ENCODE measurements around the gene GCSH. TPM values are rescaled to one million over a fixed set of nuclear protein-coding genes. Genes with fewer than 3 reads are reported as not detected.
"Not testable (repeated sequence)": the region's sequence is repeated elsewhere in the genome, so short reads cannot be mapped to it uniquely, and the experiment has no call there.

Gene GCSH
- total RNA-seq, 4 donors from 2014 or later = 2.7 to 23.1 (median 5.0) TPM

DNA sequence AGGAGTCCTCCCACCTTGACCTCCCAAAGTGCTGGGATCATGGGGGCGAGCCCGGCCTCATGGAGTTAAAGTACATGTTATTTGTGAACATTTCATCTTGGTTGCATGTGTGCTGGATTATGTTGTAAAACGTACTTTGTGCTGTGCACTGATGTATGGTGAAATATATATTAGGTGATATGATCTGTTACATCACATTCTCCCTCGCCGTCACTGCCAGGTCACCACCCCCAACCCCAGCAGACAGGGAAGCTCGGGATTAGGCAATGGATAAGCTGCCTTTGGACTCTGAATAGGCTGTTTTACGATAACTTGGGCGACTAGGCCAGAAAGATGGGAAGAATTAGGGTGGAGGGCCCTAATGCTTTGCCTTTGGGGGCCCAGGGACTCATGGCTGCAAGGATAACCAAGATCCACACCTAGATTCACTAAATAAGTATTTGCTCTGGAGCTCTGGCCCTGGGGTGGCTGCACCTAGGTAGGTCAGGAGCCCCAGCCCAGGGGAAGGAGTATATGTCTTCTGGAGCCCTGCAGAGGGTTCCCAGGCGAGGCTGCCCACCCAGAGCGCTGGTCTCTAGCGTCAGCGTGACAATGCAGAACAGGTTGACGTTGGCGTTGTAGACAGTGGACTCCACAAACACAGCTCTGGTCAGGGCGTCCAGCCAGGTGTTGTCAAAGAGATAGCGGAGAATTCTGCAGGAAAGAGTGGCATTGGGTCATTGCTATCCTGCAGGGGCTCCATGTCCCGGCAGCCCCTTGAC lies 27.1 kb upstream of the GCSH start:
- Histone ChIP-seq H3K27me3 (no peaks in the 10 kb centered on the region), H3K4me1 (no peaks in the 10 kb centered on the region), H3K36me3 (no peaks in the 10 kb centered on the region), H3K4me3 (no peak overlapping the region), H3K27ac (no peak overlapping the region), H3K9me3 (no peaks in the 10 kb centered on the region)
- no peak for TF ChIP-seq POLR2A (IDR thresholded peaks at IDR 0.05)
- DNase-seq = no peak

DNA sequence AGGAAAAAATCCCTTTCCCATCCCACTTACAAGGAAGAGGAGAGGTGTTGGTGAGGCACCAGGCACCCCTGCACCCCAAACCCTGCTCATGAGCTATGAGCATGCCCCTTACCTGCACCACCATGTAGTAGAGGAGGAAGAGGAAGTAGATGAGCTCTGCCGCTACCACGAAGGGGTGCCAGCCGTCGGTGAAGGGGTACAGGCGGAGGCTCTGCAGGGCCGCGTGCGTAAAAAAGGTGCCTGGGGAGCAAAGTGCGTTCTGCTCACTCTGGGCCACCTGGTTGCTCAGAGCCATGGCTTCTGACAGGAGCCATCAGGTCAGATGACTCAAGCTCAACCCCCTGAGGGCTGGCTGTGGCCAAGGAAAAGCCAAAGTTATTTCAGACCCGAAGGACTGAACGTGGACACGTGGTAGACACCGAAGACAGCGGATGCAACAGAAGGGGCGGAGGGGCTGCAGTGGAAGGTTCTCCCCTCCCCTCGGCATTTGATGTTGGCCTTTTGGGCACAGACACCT lies 25.3 kb upstream of the GCSH start:
- H3K27me3 ChIP-seq = no peaks in the 10 kb centered on the region
- DNase-seq = no peak
- H3K36me3 ChIP-seq = no peaks in the 10 kb centered on the region
- no peaks in the 10 kb centered on the region for H3K9me3 ChIP-seq
- TF ChIP-seq, protein P1, sequence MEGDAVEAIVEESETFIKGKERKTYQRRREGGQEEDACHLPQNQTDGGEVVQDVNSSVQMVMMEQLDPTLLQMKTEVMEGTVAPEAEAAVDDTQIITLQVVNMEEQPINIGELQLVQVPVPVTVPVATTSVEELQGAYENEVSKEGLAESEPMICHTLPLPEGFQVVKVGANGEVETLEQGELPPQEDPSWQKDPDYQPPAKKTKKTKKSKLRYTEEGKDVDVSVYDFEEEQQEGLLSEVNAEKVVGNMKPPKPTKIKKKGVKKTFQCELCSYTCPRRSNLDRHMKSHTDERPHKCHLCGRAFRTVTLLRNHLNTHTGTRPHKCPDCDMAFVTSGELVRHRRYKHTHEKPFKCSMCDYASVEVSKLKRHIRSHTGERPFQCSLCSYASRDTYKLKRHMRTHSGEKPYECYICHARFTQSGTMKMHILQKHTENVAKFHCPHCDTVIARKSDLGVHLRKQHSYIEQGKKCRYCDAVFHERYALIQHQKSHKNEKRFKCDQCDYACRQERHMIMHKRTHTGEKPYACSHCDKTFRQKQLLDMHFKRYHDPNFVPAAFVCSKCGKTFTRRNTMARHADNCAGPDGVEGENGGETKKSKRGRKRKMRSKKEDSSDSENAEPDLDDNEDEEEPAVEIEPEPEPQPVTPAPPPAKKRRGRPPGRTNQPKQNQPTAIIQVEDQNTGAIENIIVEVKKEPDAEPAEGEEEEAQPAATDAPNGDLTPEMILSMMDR (IDR thresholded peaks at IDR 0.05) = no peak
- no peak overlapping the region for H3K4me3 ChIP-seq
- no peaks in the 10 kb centered on the region for H3K4me1 ChIP-seq
- H3K27ac ChIP-seq = no peak overlapping the region

DNA sequence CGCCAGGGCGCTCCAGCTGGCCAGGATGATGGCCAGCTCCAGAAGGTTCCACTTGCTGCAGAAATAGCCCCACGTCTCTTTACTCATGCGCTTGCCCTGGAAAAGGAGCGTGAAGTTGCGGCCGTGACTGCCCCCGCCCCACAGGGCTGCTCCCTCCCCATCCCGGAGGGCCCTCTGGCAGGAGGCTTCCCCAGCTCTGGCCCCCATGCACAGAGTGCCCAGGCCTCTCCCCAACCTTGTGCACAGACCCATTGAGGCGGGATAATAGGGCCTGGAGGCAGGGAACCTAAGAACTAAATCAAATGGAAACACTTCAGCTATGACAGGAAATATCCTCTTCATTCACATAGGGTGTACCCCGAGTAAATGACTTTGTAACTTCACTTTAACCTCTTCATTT lies 21.2 kb upstream of the GCSH start:
- Histone ChIP-seq H3K4me1 (no peaks in the 10 kb centered on the region), H3K36me3 (no peaks in the 10 kb centered on the region), H3K27me3 (no peaks in the 10 kb centered on the region), H3K4me3 (no peak overlapping the region), H3K9me3 (no peaks in the 10 kb centered on the region), H3K27ac (no peak overlapping the region)
- TF ChIP-seq POLR2A (IDR thresholded peaks at IDR 0.05) = no peak
- TF ChIP-seq, protein P1 (IDR thresholded peaks at IDR 0.05) = no peak
- DNase-seq = no peak

DNA sequence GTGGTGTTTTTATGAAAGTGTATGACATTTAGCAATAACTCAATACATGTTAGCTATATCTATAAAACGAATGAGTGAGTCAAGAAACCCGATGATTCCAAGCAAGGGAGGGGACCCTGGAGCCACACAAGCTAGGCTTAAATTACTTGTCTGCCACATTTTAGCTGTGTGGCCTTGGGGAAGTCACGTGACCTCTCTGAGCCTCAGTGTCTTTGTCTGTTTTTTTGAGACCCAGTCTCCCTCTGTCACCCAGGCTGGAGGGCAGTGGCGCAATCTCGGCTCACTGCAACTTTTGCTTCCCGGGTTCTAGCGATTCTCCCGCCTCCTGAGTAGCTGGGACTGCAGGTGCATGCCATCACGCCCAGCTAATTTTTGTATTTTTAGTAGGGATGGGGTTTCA lies 20.1 kb upstream of the GCSH start:
- Histone ChIP-seq H3K9me3 (no peaks in the 10 kb centered on the region), H3K27me3 (no peaks in the 10 kb centered on the region), H3K36me3 (no peaks in the 10 kb centered on the region), H3K4me1 (no peaks in the 10 kb centered on the region), H3K4me3 (no peak overlapping the region), H3K27ac (no peak overlapping the region)
- TF ChIP-seq, protein P1 (IDR thresholded peaks at IDR 0.05) = no peak
- TF ChIP-seq POLR2A (IDR thresholded peaks at IDR 0.05) = no peak
- no peak for DNase-seq

DNA sequence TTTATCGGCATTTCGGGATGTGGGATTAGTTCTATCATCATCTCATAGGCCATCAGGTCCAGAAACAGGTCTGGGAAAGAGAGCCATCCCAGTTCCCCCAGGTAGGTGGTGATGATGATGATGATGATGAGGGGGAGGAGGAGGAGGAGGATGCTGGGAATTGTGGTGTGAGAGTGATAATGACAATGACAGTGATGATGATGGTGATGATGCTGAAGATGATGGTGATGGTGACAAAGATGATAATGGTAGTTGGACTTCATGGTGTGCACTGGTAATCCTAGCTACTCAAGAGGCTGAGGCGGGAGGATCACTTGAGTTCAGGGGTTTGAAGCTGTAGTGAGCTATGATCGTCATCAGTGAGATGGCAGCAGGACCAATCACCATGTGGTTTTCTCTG lies 16.3 kb upstream of the GCSH start:
- Histone ChIP-seq H3K36me3 (no peaks in the 10 kb centered on the region), H3K27me3 (no peaks in the 10 kb centered on the region), H3K9me3 (no peaks in the 10 kb centered on the region), H3K27ac (no peak overlapping the region), H3K4me3 (no peak overlapping the region), H3K4me1 (no peaks in the 10 kb centered on the region)
- no peak for TF ChIP-seq POLR2A (IDR thresholded peaks at IDR 0.05)
- TF ChIP-seq, protein P1 (IDR thresholded peaks at IDR 0.05) = no peak
- DNase-seq = no peak

DNA sequence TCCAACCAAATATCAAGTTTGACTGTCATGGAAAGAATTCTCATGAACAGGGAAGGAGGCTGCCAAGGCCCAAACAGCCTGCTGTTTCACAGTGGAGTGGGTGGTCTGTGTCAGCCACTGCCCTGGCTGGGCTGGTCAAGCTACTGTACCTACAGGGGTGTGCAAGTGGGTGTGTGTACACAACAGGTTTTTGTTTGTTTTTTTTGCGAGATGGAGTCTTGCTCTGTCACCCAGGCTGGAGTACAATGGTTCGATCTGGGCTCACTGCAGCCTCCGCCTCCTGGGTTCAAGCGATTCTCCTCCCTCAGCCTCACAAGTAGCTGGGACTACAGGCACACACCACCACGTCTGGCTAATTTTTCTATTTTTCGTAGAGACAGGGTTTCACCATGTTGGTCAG lies 13.1 kb upstream of the GCSH start:
- H3K36me3 ChIP-seq, H3K4me3 ChIP-seq, H3K27ac ChIP-seq, DNase-seq, H3K27me3 ChIP-seq, H3K4me1 ChIP-seq, H3K9me3 ChIP-seq: not testable (repeated sequence)

DNA sequence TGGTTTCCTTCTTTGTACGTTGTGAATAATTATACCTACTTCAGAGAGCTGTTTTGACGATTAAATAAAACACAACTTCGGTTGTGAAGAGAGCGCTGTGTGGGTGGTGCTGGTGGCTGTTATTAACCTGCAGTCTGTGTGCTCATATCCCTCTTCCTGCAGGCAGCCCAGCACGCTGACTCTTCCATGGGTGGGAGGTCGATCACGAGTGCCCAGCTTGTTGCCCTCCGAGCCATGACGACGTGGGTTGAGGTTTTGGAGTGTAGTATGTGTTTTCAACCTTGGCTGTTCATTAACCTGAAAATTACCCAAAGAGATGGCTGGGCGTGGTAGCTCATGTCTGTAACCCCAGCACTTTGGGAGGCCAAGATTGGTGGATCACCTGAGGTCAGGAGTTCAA lies 11.3 kb upstream of the GCSH start:
- TF ChIP-seq, protein P1 (IDR thresholded peaks at IDR 0.05) = no peak
- TF ChIP-seq POLR2A (IDR thresholded peaks at IDR 0.05) = no peak
- no peaks in the 10 kb centered on the region for H3K9me3 ChIP-seq

More for the DNA sequence above, 11.3 kb upstream of the GCSH start:
- H3K36me3 ChIP-seq = no peaks in the 10 kb centered on the region
- no peaks in the 10 kb centered on the region for H3K27me3 ChIP-seq
- no peak for DNase-seq
- H3K4me3 ChIP-seq = no peak overlapping the region
- no peak overlapping the region for H3K27ac ChIP-seq
- H3K4me1 ChIP-seq = no peaks in the 10 kb centered on the region

Data from Peyer's patch (tissue), 4 donors.